ENCODE data around the gene TTBK2.

TTBK2 gene

GRCh38 chr15:42836251-42836650, 84.3 kb downstream of the TTBK2 start:
- no peaks in the 10 kb centered on the region for H3K27me3 ChIP-seq (replicated peaks; ENCODE audit: insufficient read depth, low read length)
- no peak overlapping the region for H3K4me2 ChIP-seq (ENCODE audit: low read depth, low read length)
- H3K36me3 ChIP-seq (replicated peaks; ENCODE audit: insufficient read depth, low read length), result no peaks in the 10 kb centered on the region
- H3K9me2 ChIP-seq (replicated peaks; ENCODE audit: insufficient read depth, low read length), result no peaks in the 10 kb centered on the region
- H3K79me2 ChIP-seq (ENCODE audit: low read length), result no peaks in the 10 kb centered on the region
- H3K9me3 ChIP-seq (replicated peaks; ENCODE audit: insufficient read depth, low read length), result no peaks in the 10 kb centered on the region
- H3K4me3 ChIP-seq (ENCODE audit: low read length), result no peak overlapping the region
- no peak overlapping the region for H2AFZ ChIP-seq (ENCODE audit: low read length)
- no peaks in the 10 kb centered on the region for H3K4me1 ChIP-seq (ENCODE audit: low read length)
- no peaks in the 10 kb centered on the region for H3F3A ChIP-seq (ENCODE audit: insufficient read depth, low read length)
- no peak for TF ChIP-seq EZH2phosphoT487 (IDR thresholded peaks at IDR 0.05; ENCODE audit: low read length)
- no peak for TF ChIP-seq CTCF (IDR thresholded peaks at IDR 0.05; ENCODE audit: low read length)
- TF ChIP-seq EZH2 (optimal IDR thresholded peaks at IDR 0.05; ENCODE audit: low read depth, low read length), result no peak
- no peak for DNase-seq
- no peak overlapping the region for H3K9ac ChIP-seq (ENCODE audit: low read length)
- H4K20me1 ChIP-seq (ENCODE audit: insufficient read depth, low read length), result no peaks in the 10 kb centered on the region
- H3K27ac ChIP-seq (ENCODE audit: low read length), result no peak overlapping the region

GRCh38 chr15:42832576-42832975, 88.0 kb downstream of the TTBK2 start:
- DNase-seq, result no peak
- TF ChIP-seq EZH2 (optimal IDR thresholded peaks at IDR 0.05; ENCODE audit: low read depth, low read length) (no peak), CTCF (IDR thresholded peaks at IDR 0.05; ENCODE audit: low read length) (no peak), EZH2phosphoT487 (IDR thresholded peaks at IDR 0.05; ENCODE audit: low read length) (no peak)
- no peaks in the 10 kb centered on the region for H4K20me1 ChIP-seq (ENCODE audit: insufficient read depth, low read length)

GRCh38 chr15:42826251-42826890, 94.2 kb downstream of the TTBK2 start:
- no peak overlapping the region for H2AFZ ChIP-seq (ENCODE audit: low read length)
- H3F3A ChIP-seq (ENCODE audit: insufficient read depth, low read length), result no peaks in the 10 kb centered on the region
- H3K4me3 ChIP-seq (ENCODE audit: low read length), result no peak overlapping the region
- H3K9ac ChIP-seq (ENCODE audit: low read length), result no peak overlapping the region
- no peak overlapping the region for H3K4me2 ChIP-seq (ENCODE audit: low read depth, low read length)
- TF ChIP-seq EZH2 (optimal IDR thresholded peaks at IDR 0.05; ENCODE audit: low read depth, low read length) (no peak), EZH2phosphoT487 (IDR thresholded peaks at IDR 0.05; ENCODE audit: low read length) (no peak), CTCF (IDR thresholded peaks at IDR 0.05; ENCODE audit: low read length) (no peak)
- H3K9me3 ChIP-seq (replicated peaks; ENCODE audit: insufficient read depth, low read length), result no peaks in the 10 kb centered on the region
- no peaks in the 10 kb centered on the region for H3K4me1 ChIP-seq (ENCODE audit: low read length)
- no peaks in the 10 kb centered on the region for H3K79me2 ChIP-seq (ENCODE audit: low read length)
- H3K36me3 ChIP-seq (replicated peaks; ENCODE audit: insufficient read depth, low read length), result no peaks in the 10 kb centered on the region
- no peaks in the 10 kb centered on the region for H3K27me3 ChIP-seq (replicated peaks; ENCODE audit: insufficient read depth, low read length)
- H3K9me2 ChIP-seq (replicated peaks; ENCODE audit: insufficient read depth, low read length), result no peaks in the 10 kb centered on the region
- no peak overlapping the region for H3K27ac ChIP-seq (ENCODE audit: low read length)
- no peak for DNase-seq
- no peaks in the 10 kb centered on the region for H4K20me1 ChIP-seq (ENCODE audit: insufficient read depth, low read length)

More at GRCh38 chr15:42832576-42832975, 88.0 kb downstream of the TTBK2 start:
- H3K4me3 ChIP-seq (ENCODE audit: low read length), result no peak overlapping the region
- H3K4me1 ChIP-seq (ENCODE audit: low read length), result no peaks in the 10 kb centered on the region
- no peaks in the 10 kb centered on the region for H3K9me3 ChIP-seq (replicated peaks; ENCODE audit: insufficient read depth, low read length)
- no peak overlapping the region for H2AFZ ChIP-seq (ENCODE audit: low read length)
- H3K9ac ChIP-seq (ENCODE audit: low read length), result no peak overlapping the region
- no peaks in the 10 kb centered on the region for H3K9me2 ChIP-seq (replicated peaks; ENCODE audit: insufficient read depth, low read length)
- H3K27ac ChIP-seq (ENCODE audit: low read length), result no peak overlapping the region
- no peaks in the 10 kb centered on the region for H3K79me2 ChIP-seq (ENCODE audit: low read length)
- H3K36me3 ChIP-seq (replicated peaks; ENCODE audit: insufficient read depth, low read length), result no peaks in the 10 kb centered on the region
- no peak overlapping the region for H3K4me2 ChIP-seq (ENCODE audit: low read depth, low read length)
- no peaks in the 10 kb centered on the region for H3F3A ChIP-seq (ENCODE audit: insufficient read depth, low read length)
- H3K27me3 ChIP-seq (replicated peaks; ENCODE audit: insufficient read depth, low read length), result no peaks in the 10 kb centered on the region

Data from MM.1S (cell line).